ENCODE measurements around the gene TMEM238L.

Gene TMEM238L

GRCh38 chr17:10793256-10793655 lies 10.6 kb downstream of the TMEM238L start:
- Histone ChIP-seq H3F3A (ENCODE audit: low read depth) (0 out of 2 replicates have a peak, but pooled peaks cover 5% of the 10 kb centered on the region), H3K36me3 (ENCODE audit: insufficient read depth, low read length) (no peaks in the 10 kb centered on the region), H4K20me1 (ENCODE audit: insufficient read depth, low read length, poor library complexity, severe bottlenecking) (no peaks in the 10 kb centered on the region), H3K79me2 (ENCODE audit: insufficient read depth, low read length) (peaks cover 7% of the 10 kb centered on the region; the same call in 1 of the 2 replicates), H2AFZ (ENCODE audit: low read length) (no peak overlapping the region), H3K9ac (ENCODE audit: low read depth, low read length, poor library complexity, severe bottlenecking) (peak overlapping the region; percentile 78), H3K9me3 (ENCODE audit: insufficient read depth, low read depth, low read length) (no peaks in the 10 kb centered on the region), H3K4me1 (ENCODE audit: insufficient read depth, low read length, poor library complexity, severe bottlenecking) (peaks cover 85% of the 10 kb centered on the region), H3K27me3 (ENCODE audit: insufficient read depth, low read length, poor library complexity, severe bottlenecking) (no peaks in the 10 kb centered on the region), H3K4me2 (ENCODE audit: low read depth, low read length, poor library complexity, severe bottlenecking) (peak overlapping the region; percentile 75), H3K4me3 (ENCODE audit: low read length, poor library complexity, severe bottlenecking) (no peak overlapping the region), H3K9me2 (replicated peaks; ENCODE audit: low read depth, low read length) (no peaks in the 10 kb centered on the region)
- TF ChIP-seq CTCF (conservative IDR thresholded peaks at IDR 0.05; ENCODE audit: low read length) (no peak; the same call in 1 of the 2 replicates), EZH2phosphoT487 (IDR thresholded peaks at IDR 0.05; ENCODE audit: borderline replicate concordance) (no peak)

- Histone ChIP-seq H3K79me2 (ENCODE audit: insufficient read depth, low read length) (peaks cover 7% of the 10 kb centered on the region; the same call in 1 of the 2 replicates), H3K9me2 (replicated peaks; ENCODE audit: low read depth, low read length) (no peaks in the 10 kb centered on the region), H3K4me2 (ENCODE audit: low read depth, low read length, poor library complexity, severe bottlenecking) (peak overlapping the region; percentile 75), H3K27me3 (ENCODE audit: insufficient read depth, low read length, poor library complexity, severe bottlenecking) (no peaks in the 10 kb centered on the region), H3K9me3 (ENCODE audit: insufficient read depth, low read depth, low read length) (no peaks in the 10 kb centered on the region), H4K20me1 (ENCODE audit: insufficient read depth, low read length, poor library complexity, severe bottlenecking) (no peaks in the 10 kb centered on the region), H3F3A (ENCODE audit: low read depth) (no peaks in the 10 kb centered on the region), H3K36me3 (ENCODE audit: insufficient read depth, low read length) (no peaks in the 10 kb centered on the region), H3K4me3 (ENCODE audit: low read length, poor library complexity, severe bottlenecking) (peak overlapping the region; percentile 61), H3K9ac (ENCODE audit: low read depth, low read length, poor library complexity, severe bottlenecking) (peak overlapping the region; percentile 78), H3K4me1 (ENCODE audit: insufficient read depth, low read length, poor library complexity, severe bottlenecking) (peaks cover 77% of the 10 kb centered on the region), H2AFZ (ENCODE audit: low read length) (peak overlapping the region; percentile 24)
- TF ChIP-seq EZH2phosphoT487 (IDR thresholded peaks at IDR 0.05; ENCODE audit: borderline replicate concordance) (no peak), CTCF (conservative IDR thresholded peaks at IDR 0.05; ENCODE audit: low read length) (no peak)
These were observed 11.7 kb downstream of the TMEM238L start for GRCh38 chr17:10792151-10792550.

- H2AFZ ChIP-seq (ENCODE audit: low read length): no peak overlapping the region; the same call in 1 of the 2 replicates
- no peaks in the 10 kb centered on the region for H3K9me2 ChIP-seq (replicated peaks; ENCODE audit: low read depth, low read length)
- H3K4me2 ChIP-seq (ENCODE audit: low read depth, low read length, poor library complexity, severe bottlenecking): no peak overlapping the region
- H3K79me2 ChIP-seq (ENCODE audit: insufficient read depth, low read length): peaks cover 3% of the 10 kb centered on the region; the same call in 1 of the 2 replicates
- H3F3A ChIP-seq (ENCODE audit: low read depth): no peaks in the 10 kb centered on the region
- no peaks in the 10 kb centered on the region for H3K9me3 ChIP-seq (ENCODE audit: insufficient read depth, low read depth, low read length)
- peaks cover 63% of the 10 kb centered on the region for H3K4me1 ChIP-seq (ENCODE audit: insufficient read depth, low read length, poor library complexity, severe bottlenecking)
- no peaks in the 10 kb centered on the region for H3K27me3 ChIP-seq (ENCODE audit: insufficient read depth, low read length, poor library complexity, severe bottlenecking)
- H4K20me1 ChIP-seq (ENCODE audit: insufficient read depth, low read length, poor library complexity, severe bottlenecking): no peaks in the 10 kb centered on the region
- H3K36me3 ChIP-seq (ENCODE audit: insufficient read depth, low read length): no peaks in the 10 kb centered on the region
- peak overlapping the region; percentile 78 for H3K9ac ChIP-seq (ENCODE audit: low read depth, low read length, poor library complexity, severe bottlenecking)
- TF ChIP-seq EZH2phosphoT487 (IDR thresholded peaks at IDR 0.05; ENCODE audit: borderline replicate concordance): no peak
- no peak for TF ChIP-seq CTCF (conservative IDR thresholded peaks at IDR 0.05; ENCODE audit: low read length)
- no peak overlapping the region for H3K4me3 ChIP-seq (ENCODE audit: low read length, poor library complexity, severe bottlenecking)
These were observed 13.2 kb downstream of the TMEM238L start for GRCh38 chr17:10790491-10791401.
